Heart right ventricle (tissue), 16 donors: Measurements from ENCODE around the gene NOL12. TPM values are rescaled to one million over a fixed set of nuclear protein-coding genes. Genes with fewer than 3 reads are reported as not detected.
A peak's percentile ranks its signal among the peaks of the same experiment; 100 is the strongest.

ENCODE experiments used
- ATAC-seq, 8 donors: fragments of 200-7000 bp; cut with Tn5 transposase; one replicate each; pipeline ENCODE4 v1.9.1; 2020; ENCODE audit warnings: mild to moderate bottlenecking in 8 of 8, moderate library complexity in 8 of 8, moderate number of reproducible peaks in 1 of 8
- DNase-seq, 2 donors: peaks; one replicate each; pipeline ENCODE4 v3.0.0-alpha.2; 2020
- H3K27ac ChIP-seq, 10 donors: fragments of 200-600 bp; sonication (generic) in 2 of 10; one replicate each; pipeline versions ENCODE4 v1.5.0 to v1.8.0; 2020 to 2022; ENCODE audit warnings: mild to moderate bottlenecking in 3 of 10
- H3K27me3 ChIP-seq, 7 donors: fragments of 200-600 bp; one replicate each; pipeline ENCODE4 v1.8.0; 2021 to 2022; ENCODE audit warnings: mild to moderate bottlenecking in 2 of 7
- H3K36me3 ChIP-seq, 9 donors: fragments of 200-600 bp; sonication (generic) in 1 of 9; one replicate each; pipeline versions ENCODE4 v1.5.0 to v1.8.0; 2020 to 2022; ENCODE audit warnings: mild to moderate bottlenecking in 2 of 9
- H3K4me1 ChIP-seq, 9 donors: fragments of 200-600 bp; sonication (generic) in 1 of 9; one replicate each; pipeline versions ENCODE4 v1.5.0 to v1.8.0; 2020 to 2022; ENCODE audit warnings: mild to moderate bottlenecking in 4 of 9
- H3K4me3 ChIP-seq, 10 donors: fragments of 200-600 bp; sonication (generic) in 2 of 10; one replicate each; pipeline versions ENCODE4 v1.5.0 to v1.8.0; 2020 to 2022; ENCODE audit warnings: mild to moderate bottlenecking in 7 of 10, moderate library complexity in 2 of 10
- H3K9me3 ChIP-seq, 11 donors: fragments of 200-600 bp in 10 of 11; sonication (generic) in 2 of 11; one replicate each; pipeline versions ENCODE4 v1.5.0 to v1.8.0; 2013 to 2022; ENCODE audit warnings: mild to moderate bottlenecking in 2 of 11, control low read depth in 1 of 11, moderate library complexity in 1 of 11
- WGBS, 2 donors: extraction: QIAGEN DNeasy Blood & Tissue Kit; methylation state at CpG; one replicate each; pipeline ENCODE4 v1.1.7; 2013; ENCODE audit warnings: inconsistent platforms in 1 of 2; 5-methylcytosine and 5-hydroxymethylcytosine counted together
- intact Hi-C, 10 donors: fragments of 100-400 bp; cut with DNase I; formaldehyde crosslinking; loops; one replicate each; pipeline versions ENCODE4 v1.11.1 to v1.14.2; 2022
- polyA plus RNA-seq, 2 donors: library from polyadenylated mRNA; stranded (reverse); fragments of 200-250 nt; gene quantifications; one replicate each; pipeline ENCODE4 v1.2.3, GENCODE V29; 2013
- total RNA-seq, 10 donors: library from RNA; stranded (reverse); fragmentation: NEBNext Ultra II Directional in 3 of 10; extraction: Animal tissue kit (Norgen Biotek cat#: 25700) in 3 of 10; gene quantifications; one replicate each; pipeline versions ENCODE4 v1.2.1 to v1.2.4, GENCODE V29; 2021 to 2023
- TF ChIP-seq, protein P1 (sequence below), 9 donors: fragments of 200-600 bp; sonication (generic) in 2 of 9; IDR thresholded peaks; one replicate each; pipeline versions ENCODE4 v1.5.0 to v1.8.0; 2021 to 2022; ENCODE audit warnings: antibody characterized with exemption in 9 of 9, mild to moderate bottlenecking in 5 of 9, moderate library complexity in 1 of 9
- donor health status: Arrhythmogenic right ventricular cardiomyopathy.
- donor health status: ischemic (EF 13 %, LVEDD 7.1; RV severe dilation, severe dysfunction).
- donor health status: healthy with polysubstance abuse.
- donor health status: DM: no; HTN: yes; CAD: no.
- donor health status: DM: no; HTN: no; CAD: no.
- donor health status: ischemic (EF 25% LVEDD 6.9; RV normal size, moderate dysfunction).
- donor health status: ischemic (EF 25% LVEDD 5.7; RV mildly dilated, moderate dysfunction).
- donor health status: healthy.
- donor health status: DM: yes; HTN: yes; CAD: no.
- donor health status: Ischemic cardiomyopathy.
- donor health status: ischemic (EF 35%, LVEDD 5.7; RV mildly dilated, moderate dysfunction).
- donor health status: nonischemic (EF 11% LVEDD 7.7; RV severe dilation, severe dysfunction).
- donor health status: DM: yes; HTN: yes; CAD: no.
- donor health status: PGD.
- donor health status: ischemic (EF 29% LVEDD 5.4; RV normal size, mild dysfunction).
- donor health status: nonischemic (EF 23%, LVEDD 6.1; RV moderate dilation, normal function).

Gene NOL12
- total and polyA plus RNA-seq, 12 donors = 10.8 to 35.3 (median 13.3) TPM

DNA sequence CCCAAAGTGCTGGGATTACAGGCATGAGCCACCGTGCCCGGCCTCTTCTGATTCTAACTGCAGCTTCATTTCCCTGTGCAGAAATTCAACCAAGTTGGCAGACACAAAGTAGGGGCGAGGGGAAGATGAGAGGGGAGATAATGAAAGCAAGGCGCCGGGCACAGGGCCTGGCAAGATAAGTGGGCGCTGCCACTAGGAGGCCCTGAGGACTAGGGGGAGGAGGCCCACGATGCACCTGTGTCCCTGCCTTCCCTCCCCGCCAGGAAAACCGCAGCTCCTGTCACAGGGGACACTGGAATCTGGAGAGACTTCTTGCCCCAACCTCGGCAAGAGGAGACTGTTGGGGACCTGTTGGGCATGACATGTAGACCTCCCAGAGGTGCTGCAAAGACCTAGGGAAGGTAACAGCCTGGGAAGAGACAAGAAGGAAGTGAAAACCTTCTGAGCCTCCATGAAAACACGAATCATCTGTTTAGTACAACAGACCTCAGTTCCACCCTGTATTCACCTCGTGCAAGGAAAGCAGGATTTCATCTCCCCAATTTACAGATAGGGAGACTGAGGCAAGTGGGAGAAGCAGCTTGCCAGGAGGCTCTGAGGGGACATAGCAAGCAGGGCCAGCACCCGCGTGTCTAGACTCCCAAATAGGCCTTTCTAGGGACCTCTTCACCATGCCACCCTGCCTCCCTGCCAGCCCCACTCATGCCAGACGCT, 13.8 kb upstream of the NOL12 start:
- intact Hi-C loops = no loop called here
- peaks cover 0 to 3% (median 0%) of the 10 kb centered on the region in 9 donors for H3K36me3 ChIP-seq
- no peak for ATAC-seq
- H3K4me1 ChIP-seq = peaks cover 7 to 37% (median 32%) of the 10 kb centered on the region in 9 donors
- WGBS, 2 donors = 83 to 86% methylated on average over 15 of the region's 15 CpGs
- no peak for DNase-seq
- no peaks in the 10 kb centered on the region for H3K9me3 ChIP-seq
- H3K27me3 ChIP-seq = no peaks in the 10 kb centered on the region
- peak overlapping the region in 4 of 10 donors; percentile 13 to 99 (median 60) for H3K27ac ChIP-seq
- TF ChIP-seq, protein P1, sequence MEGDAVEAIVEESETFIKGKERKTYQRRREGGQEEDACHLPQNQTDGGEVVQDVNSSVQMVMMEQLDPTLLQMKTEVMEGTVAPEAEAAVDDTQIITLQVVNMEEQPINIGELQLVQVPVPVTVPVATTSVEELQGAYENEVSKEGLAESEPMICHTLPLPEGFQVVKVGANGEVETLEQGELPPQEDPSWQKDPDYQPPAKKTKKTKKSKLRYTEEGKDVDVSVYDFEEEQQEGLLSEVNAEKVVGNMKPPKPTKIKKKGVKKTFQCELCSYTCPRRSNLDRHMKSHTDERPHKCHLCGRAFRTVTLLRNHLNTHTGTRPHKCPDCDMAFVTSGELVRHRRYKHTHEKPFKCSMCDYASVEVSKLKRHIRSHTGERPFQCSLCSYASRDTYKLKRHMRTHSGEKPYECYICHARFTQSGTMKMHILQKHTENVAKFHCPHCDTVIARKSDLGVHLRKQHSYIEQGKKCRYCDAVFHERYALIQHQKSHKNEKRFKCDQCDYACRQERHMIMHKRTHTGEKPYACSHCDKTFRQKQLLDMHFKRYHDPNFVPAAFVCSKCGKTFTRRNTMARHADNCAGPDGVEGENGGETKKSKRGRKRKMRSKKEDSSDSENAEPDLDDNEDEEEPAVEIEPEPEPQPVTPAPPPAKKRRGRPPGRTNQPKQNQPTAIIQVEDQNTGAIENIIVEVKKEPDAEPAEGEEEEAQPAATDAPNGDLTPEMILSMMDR (IDR thresholded peaks at IDR 0.05) = no peak
- H3K4me3 ChIP-seq = no peak overlapping the region

- no peak for DNase-seq
These were observed 13.2 kb upstream of the NOL12 start for GRCh38 chr22:37672920-37673455.

DNA sequence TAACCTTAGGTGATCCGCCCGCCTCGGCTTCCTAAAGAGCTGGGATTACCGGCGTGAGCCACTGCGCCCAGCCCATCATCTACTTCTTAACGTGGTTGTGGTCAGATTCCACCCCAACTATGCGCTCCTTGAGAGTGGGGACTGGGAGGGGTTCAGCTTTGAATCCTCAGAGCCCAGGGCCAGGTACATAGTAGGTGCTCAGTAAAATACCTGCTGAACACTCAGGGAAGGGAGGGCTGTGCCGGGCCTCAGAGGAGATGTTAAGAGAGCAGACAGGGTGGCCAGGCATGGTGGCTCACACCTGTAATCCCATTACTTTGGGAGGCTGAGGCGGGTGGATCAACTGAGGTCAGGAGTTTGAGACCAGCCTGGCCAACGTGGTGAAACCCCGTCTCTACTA, 11.9 kb upstream of the NOL12 start:
- Histone ChIP-seq H3K4me3 (peak overlapping the region in 5 of 10 donors; percentile 21 to 79 (median 73)), H3K9me3 (no peaks in the 10 kb centered on the region), H3K27ac (peak overlapping the region; percentile 88 to 99 (median 95)), H3K4me1 (peaks cover 10 to 51% (median 44%) of the 10 kb centered on the region in 9 donors), H3K36me3 (peaks cover 0 to 20% (median 0%) of the 10 kb centered on the region in 9 donors), H3K27me3 (no peaks in the 10 kb centered on the region)
- WGBS, 2 donors = 87 to 94% methylated on average over 12 of the region's 12 CpGs
- ATAC-seq = no peak
- intact Hi-C loops = loop anchor here in 2 of 10 donors (2.0 kb wide), 2 partner anchors 15 to 79 kb away; partner anchors contain the start of gene PDXP (in 2 of the 2)
- no peak for DNase-seq
- TF ChIP-seq, protein P1 (IDR thresholded peaks at IDR 0.05) = no peak

More at GRCh38 chr22:37672920-37673455, 13.2 kb upstream of the NOL12 start:
- TF ChIP-seq, protein P1 (IDR thresholded peaks at IDR 0.05) = no peak
- ATAC-seq = no peak
- H3K4me1 ChIP-seq = peaks cover 10 to 43% (median 38%) of the 10 kb centered on the region in 9 donors
- no peaks in the 10 kb centered on the region for H3K9me3 ChIP-seq
- no peak overlapping the region for H3K4me3 ChIP-seq
- 85 to 90% methylated on average over 11 of the region's 11 CpGs for WGBS, 2 donors
- H3K27ac ChIP-seq = peak overlapping the region in 7 of 10 donors; percentile 13 to 99 (median 95)
- H3K27me3 ChIP-seq = no peaks in the 10 kb centered on the region
- peaks cover 0 to 7% (median 0%) of the 10 kb centered on the region in 9 donors for H3K36me3 ChIP-seq
- intact Hi-C loops = no loop called here
